HL-60 (cell line): ENCODE results near the gene RHBDD3.

ENCODE experiments used
- DNase-seq, 2 experiments: peaks; one replicate each; pipeline ENCODE4 v3.0.0-alpha.2; 2010 to 2020; ENCODE audit warnings: low read depth in 1 of 2, low spot score in 1 of 2
- H3K27ac ChIP-seq: fragments of 250-450 bp; sonication (Bioruptor Pico); replicated peaks from 2 replicates; pipeline ENCODE4 v1.5.1; 2020; ENCODE audit warnings: mild to moderate bottlenecking, moderate library complexity
- H3K27me3 ChIP-seq: fragments of 250-450 bp; sonication (Bioruptor Pico); 2 replicates; pipeline ENCODE4 v1.5.1; 2021; ENCODE audit warnings: mild to moderate bottlenecking, moderate library complexity; ENCODE audit not compliant: insufficient read depth, poor library complexity, severe bottlenecking
- H3K4me3 ChIP-seq: replicated peaks from 2 replicates; pipeline ENCODE4 v1.5.1; 2011; ENCODE audit warnings: mild to moderate bottlenecking, control low read depth, low read length; ENCODE audit not compliant: insufficient read depth
- GABPA ChIP-seq: IDR thresholded peaks from 2 replicates; pipeline ENCODE4 v1.6.1; 2012; ENCODE audit warnings: low read depth
- POLR2AphosphoS5 ChIP-seq: IDR thresholded peaks from 2 replicates; pipeline ENCODE4 v1.6.1; 2012; ENCODE audit warnings: low read depth
- SPI1 ChIP-seq: IDR thresholded peaks from 2 replicates; pipeline ENCODE4 v1.6.1; 2012; ENCODE audit warnings: low read depth, mild to moderate bottlenecking, borderline replicate concordance
- TF ChIP-seq, protein P1 (sequence below): IDR thresholded peaks from one replicate; pipeline ENCODE4 v1.5.1; 2011; ENCODE audit warnings: low read length, control low read depth, inconsistent platforms; ENCODE audit not compliant: insufficient read depth
- TF ChIP-seq, protein P2 (sequence below): IDR thresholded peaks from 2 replicates; pipeline ENCODE4 v1.6.1; 2012; ENCODE audit warnings: low read depth; ENCODE audit not compliant: insufficient replicate concordance

RHBDD3 gene

DNA sequence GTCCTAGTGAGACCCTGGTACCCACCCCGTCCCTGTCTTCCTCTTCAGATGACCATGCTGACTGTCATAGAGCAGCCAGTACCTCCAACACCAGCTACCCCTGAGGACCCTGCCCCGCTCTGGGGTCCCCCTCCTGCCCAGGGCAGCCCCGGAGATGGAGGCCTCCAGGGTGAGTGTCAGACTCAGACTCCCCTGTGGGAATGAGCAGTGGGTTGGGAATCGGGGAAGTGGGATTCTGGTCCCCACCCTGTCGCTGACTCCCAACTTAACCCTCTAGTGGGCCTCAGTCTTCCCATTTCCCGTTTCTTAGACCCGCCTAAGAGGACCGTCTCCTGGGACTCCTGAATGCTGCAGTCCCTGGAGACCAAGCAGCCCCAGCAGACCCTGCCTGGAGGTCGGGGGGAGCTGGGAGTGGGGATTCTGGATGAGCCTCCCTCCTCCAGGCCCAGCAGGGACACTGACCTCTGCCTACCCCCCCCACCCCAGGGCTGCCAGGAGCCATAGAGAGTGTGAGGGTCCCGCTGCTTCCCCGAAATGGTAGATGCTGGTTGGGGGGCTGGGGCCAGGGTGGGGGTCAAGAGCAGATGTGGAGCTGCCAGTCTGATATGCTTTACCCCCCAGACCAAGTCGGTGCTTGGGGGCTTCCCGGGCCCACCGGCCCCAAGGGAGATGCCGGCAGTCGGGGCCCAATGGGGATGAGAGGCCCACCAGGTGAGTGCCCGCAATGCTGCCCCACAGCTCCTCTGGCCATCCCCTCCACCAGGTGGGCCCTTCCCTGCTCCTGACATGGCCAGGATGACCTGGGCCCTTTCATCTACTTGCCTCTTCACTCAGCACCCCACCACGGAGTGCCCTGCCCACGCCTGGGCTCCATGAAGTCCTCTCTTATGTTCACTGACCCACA lies 36.6 kb downstream of the RHBDD3 start:
- no peak overlapping the region for H3K27ac ChIP-seq
- no peak overlapping the region for H3K4me3 ChIP-seq
- TF ChIP-seq, protein P1, sequence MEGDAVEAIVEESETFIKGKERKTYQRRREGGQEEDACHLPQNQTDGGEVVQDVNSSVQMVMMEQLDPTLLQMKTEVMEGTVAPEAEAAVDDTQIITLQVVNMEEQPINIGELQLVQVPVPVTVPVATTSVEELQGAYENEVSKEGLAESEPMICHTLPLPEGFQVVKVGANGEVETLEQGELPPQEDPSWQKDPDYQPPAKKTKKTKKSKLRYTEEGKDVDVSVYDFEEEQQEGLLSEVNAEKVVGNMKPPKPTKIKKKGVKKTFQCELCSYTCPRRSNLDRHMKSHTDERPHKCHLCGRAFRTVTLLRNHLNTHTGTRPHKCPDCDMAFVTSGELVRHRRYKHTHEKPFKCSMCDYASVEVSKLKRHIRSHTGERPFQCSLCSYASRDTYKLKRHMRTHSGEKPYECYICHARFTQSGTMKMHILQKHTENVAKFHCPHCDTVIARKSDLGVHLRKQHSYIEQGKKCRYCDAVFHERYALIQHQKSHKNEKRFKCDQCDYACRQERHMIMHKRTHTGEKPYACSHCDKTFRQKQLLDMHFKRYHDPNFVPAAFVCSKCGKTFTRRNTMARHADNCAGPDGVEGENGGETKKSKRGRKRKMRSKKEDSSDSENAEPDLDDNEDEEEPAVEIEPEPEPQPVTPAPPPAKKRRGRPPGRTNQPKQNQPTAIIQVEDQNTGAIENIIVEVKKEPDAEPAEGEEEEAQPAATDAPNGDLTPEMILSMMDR: no peak
- TF ChIP-seq, protein P2, sequence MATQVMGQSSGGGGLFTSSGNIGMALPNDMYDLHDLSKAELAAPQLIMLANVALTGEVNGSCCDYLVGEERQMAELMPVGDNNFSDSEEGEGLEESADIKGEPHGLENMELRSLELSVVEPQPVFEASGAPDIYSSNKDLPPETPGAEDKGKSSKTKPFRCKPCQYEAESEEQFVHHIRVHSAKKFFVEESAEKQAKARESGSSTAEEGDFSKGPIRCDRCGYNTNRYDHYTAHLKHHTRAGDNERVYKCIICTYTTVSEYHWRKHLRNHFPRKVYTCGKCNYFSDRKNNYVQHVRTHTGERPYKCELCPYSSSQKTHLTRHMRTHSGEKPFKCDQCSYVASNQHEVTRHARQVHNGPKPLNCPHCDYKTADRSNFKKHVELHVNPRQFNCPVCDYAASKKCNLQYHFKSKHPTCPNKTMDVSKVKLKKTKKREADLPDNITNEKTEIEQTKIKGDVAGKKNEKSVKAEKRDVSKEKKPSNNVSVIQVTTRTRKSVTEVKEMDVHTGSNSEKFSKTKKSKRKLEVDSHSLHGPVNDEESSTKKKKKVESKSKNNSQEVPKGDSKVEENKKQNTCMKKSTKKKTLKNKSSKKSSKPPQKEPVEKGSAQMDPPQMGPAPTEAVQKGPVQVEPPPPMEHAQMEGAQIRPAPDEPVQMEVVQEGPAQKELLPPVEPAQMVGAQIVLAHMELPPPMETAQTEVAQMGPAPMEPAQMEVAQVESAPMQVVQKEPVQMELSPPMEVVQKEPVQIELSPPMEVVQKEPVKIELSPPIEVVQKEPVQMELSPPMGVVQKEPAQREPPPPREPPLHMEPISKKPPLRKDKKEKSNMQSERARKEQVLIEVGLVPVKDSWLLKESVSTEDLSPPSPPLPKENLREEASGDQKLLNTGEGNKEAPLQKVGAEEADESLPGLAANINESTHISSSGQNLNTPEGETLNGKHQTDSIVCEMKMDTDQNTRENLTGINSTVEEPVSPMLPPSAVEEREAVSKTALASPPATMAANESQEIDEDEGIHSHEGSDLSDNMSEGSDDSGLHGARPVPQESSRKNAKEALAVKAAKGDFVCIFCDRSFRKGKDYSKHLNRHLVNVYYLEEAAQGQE: no peak
- TF ChIP-seq POLR2AphosphoS5 (no peak), GABPA (no peak), SPI1 (no peak)
- H3K27me3 ChIP-seq: no peaks in the 10 kb centered on the region
- no peak for DNase-seq

DNA sequence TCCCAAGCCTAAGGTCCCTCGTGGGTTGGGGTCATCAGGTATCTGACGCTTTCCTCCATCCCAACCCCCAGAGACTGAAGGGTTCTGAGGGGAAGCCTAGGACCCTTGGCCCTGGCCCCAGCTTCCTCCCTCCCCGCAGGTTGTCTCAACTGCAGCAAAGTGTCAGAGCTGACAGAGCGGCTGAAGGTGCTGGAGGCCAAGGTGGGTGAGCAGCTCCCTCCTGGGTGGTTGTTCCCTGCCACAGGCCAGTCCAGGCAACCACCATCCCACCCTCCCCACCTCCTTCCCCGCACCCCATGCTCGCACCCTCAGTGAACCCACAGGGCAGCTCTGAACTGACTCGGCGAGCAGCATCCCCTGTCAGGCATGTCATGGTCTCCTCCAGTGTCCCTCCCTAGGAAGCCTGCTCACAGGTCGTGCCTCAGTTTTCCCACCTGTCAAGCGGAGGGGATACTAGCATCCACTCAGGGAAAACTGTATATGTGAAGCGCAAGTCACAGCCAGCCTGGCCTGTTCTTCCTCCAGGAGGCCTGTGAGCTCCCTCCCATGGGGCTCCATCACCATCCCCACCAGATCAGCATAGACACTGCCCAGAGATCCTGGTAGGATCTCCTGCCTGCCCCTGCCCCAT lies 41.3 kb downstream of the RHBDD3 start:
- Histone ChIP-seq H3K27me3 (no peaks in the 10 kb centered on the region), H3K27ac (no peak overlapping the region), H3K4me3 (no peak overlapping the region)
- TF ChIP-seq, protein P2: no peak
- no peak for TF ChIP-seq SPI1
- TF ChIP-seq GABPA: no peak
- no peak for DNase-seq

DNA sequence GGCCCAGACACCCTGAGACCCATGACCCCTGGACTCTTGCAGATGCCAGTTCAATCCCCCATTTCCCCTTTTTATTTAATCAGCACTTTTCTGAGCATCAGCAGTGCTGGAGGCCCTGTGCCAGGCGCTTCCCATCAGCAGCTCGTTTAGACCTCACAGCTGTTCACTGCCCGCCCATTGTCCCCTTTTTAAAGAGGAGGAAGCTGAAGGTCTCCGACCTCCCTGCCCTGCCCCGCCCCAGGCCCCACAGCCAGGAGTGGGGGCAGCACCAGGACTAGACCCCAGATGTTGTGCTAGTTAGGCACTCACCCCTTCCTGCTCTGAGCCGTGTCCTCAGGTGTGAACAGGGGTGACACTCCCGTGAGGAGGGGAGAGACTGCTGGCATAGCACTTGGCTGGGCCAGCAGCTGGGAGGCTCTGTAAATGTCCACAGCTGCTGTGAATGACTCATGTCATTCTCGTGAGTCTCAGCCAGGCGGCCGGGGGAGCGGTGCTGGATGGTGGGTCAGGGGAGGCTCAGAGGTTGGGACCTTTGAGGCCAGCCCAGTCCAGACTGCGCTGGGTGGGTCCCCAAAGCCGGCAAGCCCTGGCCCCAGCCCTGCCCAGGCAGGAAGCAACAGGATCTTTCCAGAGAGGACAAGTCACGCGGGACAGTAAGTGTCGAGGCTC lies 42.2 kb downstream of the RHBDD3 start:
- no peak overlapping the region for H3K27ac ChIP-seq
- no peak overlapping the region for H3K4me3 ChIP-seq
- DNase-seq: peak in 1 of 2 experiments; percentile 48
- TF ChIP-seq, protein P2: no peak
- TF ChIP-seq GABPA: no peak
- TF ChIP-seq POLR2AphosphoS5: no peak
- TF ChIP-seq, protein P1: no peak
- TF ChIP-seq SPI1: peak; percentile 80
- no peaks in the 10 kb centered on the region for H3K27me3 ChIP-seq
